ENCODE measurements around the gene LCE1C.

LCE1C gene

GRCh38 chr1:152783095-152783494, 23.4 kb downstream of the LCE1C start:
- no peak overlapping the region for H3K4me3 ChIP-seq (ENCODE audit: low read depth, low read length)
- TF ChIP-seq CTCF (conservative IDR thresholded peaks at IDR 0.05; ENCODE audit: low read depth, low read length) = no peak
- DNase-seq (ENCODE audit: low read depth) = no peak

- no peak for DNase-seq (ENCODE audit: low read depth)
- no peak for TF ChIP-seq CTCF (conservative IDR thresholded peaks at IDR 0.05; ENCODE audit: low read depth, low read length)
Measured at GRCh38 chr1:152777510-152778137, 28.8 kb downstream of the LCE1C start.

GRCh38 chr1:152776361-152776760, 30.1 kb downstream of the LCE1C start:
- no peak for TF ChIP-seq CTCF (conservative IDR thresholded peaks at IDR 0.05; ENCODE audit: low read depth, low read length)
- DNase-seq (ENCODE audit: low read depth) = no peak
- H3K4me3 ChIP-seq (ENCODE audit: low read depth, low read length) = no peak overlapping the region

More at GRCh38 chr1:152777510-152778137, 28.8 kb downstream of the LCE1C start:
- H3K4me3 ChIP-seq (ENCODE audit: low read depth, low read length) = no peak overlapping the region

- H3K4me3 ChIP-seq (ENCODE audit: low read depth, low read length) = no peak within 1 kb of the TSS
- TF ChIP-seq CTCF (conservative IDR thresholded peaks at IDR 0.05; ENCODE audit: low read depth, low read length) = no peak
- DNase-seq (ENCODE audit: low read depth) = no peak
Measured at GRCh38 chr1:152774875-152775274, 31.6 kb downstream of the LCE1C start, which contains the start of gene LCE1F. TSS of gene LCE1F (plus strand) at chr1:152775140. CDS start at chr1:152776372, 1,232 bp downstream.

- TF ChIP-seq CTCF (conservative IDR thresholded peaks at IDR 0.05; ENCODE audit: low read depth, low read length) = no peak
- H3K4me3 ChIP-seq (ENCODE audit: low read depth, low read length) = no peak overlapping the region
- no peak for DNase-seq (ENCODE audit: low read depth)
Measured at GRCh38 chr1:152770411-152770810, 36.0 kb downstream of the LCE1C start.

GRCh38 chr1:152768847-152769533, 37.5 kb downstream of the LCE1C start:
- DNase-seq (ENCODE audit: low read depth) = no peak
- TF ChIP-seq CTCF (conservative IDR thresholded peaks at IDR 0.05; ENCODE audit: low read depth, low read length) = no peak
- no peak overlapping the region for H3K4me3 ChIP-seq (ENCODE audit: low read depth, low read length)
